HepG2 (cell line): ENCODE results near the gene ZNF691. TPM values are rescaled to one million over a fixed set of nuclear protein-coding genes. Genes with fewer than 3 reads are reported as not detected.

Source experiments
- CHD2 ChIP-seq: IDR thresholded peaks from 2 replicates; pipeline ENCODE4 v1.6.1; 2011; ENCODE audit warnings: low read depth, low read length, improper control_type of control experiment
- DR1 ChIP-seq: sonication (generic); formaldehyde crosslinking; IDR thresholded peaks from 2 replicates; pipeline ENCODE4 v1.8.0; 2021; ENCODE audit warnings: mild to moderate bottlenecking, missing genetic modification reagents, inconsistent platforms
- GLMP ChIP-seq: sonication (generic); formaldehyde crosslinking; IDR thresholded peaks from 2 replicates; pipeline ENCODE4 v1.9.0; 2021; ENCODE audit warnings: missing genetic modification reagents, mild to moderate bottlenecking, borderline replicate concordance
- NFIC ChIP-seq: IDR thresholded peaks from 2 replicates; pipeline ENCODE4 v1.6.1; 2012; ENCODE audit warnings: mild to moderate bottlenecking, low read length, inconsistent platforms
- PHF20 ChIP-seq: sonication (generic); formaldehyde crosslinking; IDR thresholded peaks from 2 replicates; pipeline ENCODE4 v1.5.0; 2020; ENCODE audit warnings: mild to moderate bottlenecking, missing genetic modification reagents
- PHF21A ChIP-seq: sonication (generic); formaldehyde crosslinking; IDR thresholded peaks from 2 replicates; pipeline ENCODE4 v1.5.0; 2020; ENCODE audit warnings: mild to moderate bottlenecking, missing genetic modification reagents
- POLR2AphosphoS2 ChIP-seq: IDR thresholded peaks from 2 replicates; pipeline ENCODE4 v1.6.1; 2011; ENCODE audit warnings: low read depth, low read length, improper control_type of control experiment
- RAD51 ChIP-seq: fragments of 450-650 bp; IDR thresholded peaks from 2 replicates; pipeline ENCODE4 v1.6.1; 2016; ENCODE audit warnings: borderline replicate concordance
- RERE ChIP-seq: IDR thresholded peaks from 2 replicates; pipeline ENCODE4 v1.6.1; 2016; ENCODE audit warnings: low read depth, missing genetic modification reagents, missing compliant biosample characterization
- RNF2 ChIP-seq: fragments of 450-650 bp; conservative IDR thresholded peaks from 2 replicates; pipeline ENCODE4 v1.6.1; 2016; ENCODE audit warnings: low read depth
- ZBTB33 ChIP-seq: sonication (generic); formaldehyde crosslinking; IDR thresholded peaks from 2 replicates; pipeline ENCODE4 v1.4.0; 2020; ENCODE audit warnings: missing genetic modification reagents
- ZNF768 ChIP-seq: sonication (generic); formaldehyde crosslinking; IDR thresholded peaks from 2 replicates; pipeline ENCODE4 v1.4.0; 2020; ENCODE audit warnings: missing genetic modification reagents
- polyA plus RNA-seq, 8 experiments: library from polyadenylated mRNA; depleted of rRNA in 3 of 8; stranded (reverse) in 7 of 8; unstranded in 1 of 8; fragments of >200 nt; fragmentation: Illumina TruSeq in 4 of 8; extraction: Trizol in 4 of 8; gene quantifications; 2 replicates each; pipeline versions ENCODE4 v1.2.1 to v1.2.3, GENCODE V29; 2011 to 2016; ENCODE audit warnings: low read depth in 4 of 8, missing spikeins in 1 of 8, mixed read lengths in 1 of 8; ENCODE audit not compliant: insufficient read depth in 1 of 8
- total RNA-seq, 5 experiments: library from RNA; depleted of rRNA; stranded (reverse); fragments of >200 nt; fragmentation: Illumina TruSeq; extraction: Trizol; gene quantifications; 2 replicates each; pipeline ENCODE4 v1.2.3, GENCODE V29; 2016; ENCODE audit warnings: low read depth in 1 of 5
- TF ChIP-seq, protein P1 (sequence below): sonication (generic); formaldehyde crosslinking; IDR thresholded peaks from 2 replicates; pipeline ENCODE4 v1.4.0; 2020; ENCODE audit warnings: missing genetic modification reagents, borderline replicate concordance
- TF ChIP-seq, protein P2 (sequence below): sonication (generic); formaldehyde crosslinking; IDR thresholded peaks from 2 replicates; pipeline ENCODE4 v1.8.1; 2023; ENCODE audit warnings: mild to moderate bottlenecking, missing genetic modification reagents, borderline replicate concordance
- TF ChIP-seq, protein P3 (sequence below): sonication (generic); formaldehyde crosslinking; IDR thresholded peaks from 2 replicates; pipeline ENCODE4 v1.8.0; 2022; ENCODE audit warnings: mild to moderate bottlenecking, missing genetic modification reagents, moderate library complexity

ZNF691 gene
- total and polyA plus RNA-seq, 2 of the 13 experiments (the other 11 are each of a cell fraction or from before 2014, with no cell fraction given): 7.6 to 7.8 TPM

GRCh38 chr1:42846257-42847110 lies at the start of gene ZNF691 (continued):
- peak; percentile 72; the same call in 1 of the 2 replicates for TF ChIP-seq ZNF768 (CRISPR knock-in tag)
- no peak for TF ChIP-seq POLR2AphosphoS2
- TF ChIP-seq GLMP (CRISPR knock-in tag): no peak
- TF ChIP-seq NFIC: no peak
- no peak for TF ChIP-seq ZBTB33 (CRISPR knock-in tag)
- TF ChIP-seq, protein P1, sequence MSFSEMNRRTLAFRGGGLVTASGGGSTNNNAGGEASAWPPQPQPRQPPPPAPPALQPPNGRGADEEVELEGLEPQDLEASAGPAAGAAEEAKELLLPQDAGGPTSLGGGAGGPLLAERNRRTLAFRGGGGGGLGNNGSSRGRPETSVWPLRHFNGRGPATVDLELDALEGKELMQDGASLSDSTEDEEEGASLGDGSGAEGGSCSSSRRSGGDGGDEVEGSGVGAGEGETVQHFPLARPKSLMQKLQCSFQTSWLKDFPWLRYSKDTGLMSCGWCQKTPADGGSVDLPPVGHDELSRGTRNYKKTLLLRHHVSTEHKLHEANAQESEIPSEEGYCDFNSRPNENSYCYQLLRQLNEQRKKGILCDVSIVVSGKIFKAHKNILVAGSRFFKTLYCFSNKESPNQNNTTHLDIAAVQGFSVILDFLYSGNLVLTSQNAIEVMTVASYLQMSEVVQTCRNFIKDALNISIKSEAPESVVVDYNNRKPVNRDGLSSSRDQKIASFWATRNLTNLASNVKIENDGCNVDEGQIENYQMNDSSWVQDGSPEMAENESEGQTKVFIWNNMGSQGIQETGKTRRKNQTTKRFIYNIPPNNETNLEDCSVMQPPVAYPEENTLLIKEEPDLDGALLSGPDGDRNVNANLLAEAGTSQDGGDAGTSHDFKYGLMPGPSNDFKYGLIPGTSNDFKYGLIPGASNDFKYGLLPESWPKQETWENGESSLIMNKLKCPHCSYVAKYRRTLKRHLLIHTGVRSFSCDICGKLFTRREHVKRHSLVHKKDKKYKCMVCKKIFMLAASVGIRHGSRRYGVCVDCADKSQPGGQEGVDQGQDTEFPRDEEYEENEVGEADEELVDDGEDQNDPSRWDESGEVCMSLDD (CRISPR knock-in tag): no peak
- TF ChIP-seq DR1 (CRISPR knock-in tag): no peak
- TF ChIP-seq, protein P2, sequence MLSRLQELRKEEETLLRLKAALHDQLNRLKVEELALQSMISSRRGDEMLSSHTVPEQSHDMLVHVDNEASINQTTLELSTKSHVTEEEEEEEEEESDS (CRISPR knock-in tag): no peak
- TF ChIP-seq RERE (CRISPR knock-in tag): no peak
- TF ChIP-seq RAD51: no peak
- TF ChIP-seq, protein P3, sequence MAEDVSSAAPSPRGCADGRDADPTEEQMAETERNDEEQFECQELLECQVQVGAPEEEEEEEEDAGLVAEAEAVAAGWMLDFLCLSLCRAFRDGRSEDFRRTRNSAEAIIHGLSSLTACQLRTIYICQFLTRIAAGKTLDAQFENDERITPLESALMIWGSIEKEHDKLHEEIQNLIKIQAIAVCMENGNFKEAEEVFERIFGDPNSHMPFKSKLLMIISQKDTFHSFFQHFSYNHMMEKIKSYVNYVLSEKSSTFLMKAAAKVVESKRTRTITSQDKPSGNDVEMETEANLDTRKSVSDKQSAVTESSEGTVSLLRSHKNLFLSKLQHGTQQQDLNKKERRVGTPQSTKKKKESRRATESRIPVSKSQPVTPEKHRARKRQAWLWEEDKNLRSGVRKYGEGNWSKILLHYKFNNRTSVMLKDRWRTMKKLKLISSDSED (CRISPR knock-in tag): 0 out of 2 replicates have a peak, but pooled peaks have one; percentile 75
- 0 out of 2 replicates have a peak, but pooled peaks have one; percentile 36 for TF ChIP-seq RNF2
- TF ChIP-seq PHF21A (CRISPR knock-in tag): no peak; the same call in 1 of the 2 replicates
- TF ChIP-seq CHD2: peak; percentile 70
- TF ChIP-seq PHF20: peak; percentile 77
